ACHN (cell line): ENCODE results near the gene SAG.
"Not testable (repeated sequence)": the region's sequence is repeated elsewhere in the genome, so short reads cannot be mapped to it uniquely, and the experiment has no call there.

Experiments
- DNase-seq: peaks from one replicate; pipeline ENCODE4 v3.0.0-alpha.2; 2015
- in situ Hi-C: cut with HindIII; loops from 2 replicates; pipeline ENCODE4 v1.10.0; 2017; ENCODE audit warnings: low sequenced_read_pairs, low pct_ligation_motif_present, low pct_unique_long_range_greater_than_20kb

SAG gene

DNA sequence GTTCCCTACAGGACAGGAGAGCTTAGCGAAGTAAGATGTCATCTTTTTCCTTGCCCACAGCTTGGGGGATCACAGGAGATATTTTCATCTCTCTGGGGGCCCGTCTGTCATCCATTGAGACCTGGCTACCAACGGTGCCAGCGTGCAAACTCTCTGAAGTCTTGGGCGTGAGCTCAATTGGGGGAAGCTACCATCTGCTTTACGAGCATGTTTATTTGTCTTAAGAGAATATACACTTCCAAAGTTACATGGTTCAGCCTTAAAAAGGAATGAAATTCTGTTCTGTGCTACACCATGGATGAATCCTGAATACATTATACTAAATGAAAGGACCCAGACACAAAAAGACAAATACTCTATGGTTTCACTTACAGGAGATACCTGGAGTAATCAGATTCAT, 13.6 kb downstream of the SAG start:
- in situ Hi-C loops = no loop called here
- no peak for DNase-seq

DNA sequence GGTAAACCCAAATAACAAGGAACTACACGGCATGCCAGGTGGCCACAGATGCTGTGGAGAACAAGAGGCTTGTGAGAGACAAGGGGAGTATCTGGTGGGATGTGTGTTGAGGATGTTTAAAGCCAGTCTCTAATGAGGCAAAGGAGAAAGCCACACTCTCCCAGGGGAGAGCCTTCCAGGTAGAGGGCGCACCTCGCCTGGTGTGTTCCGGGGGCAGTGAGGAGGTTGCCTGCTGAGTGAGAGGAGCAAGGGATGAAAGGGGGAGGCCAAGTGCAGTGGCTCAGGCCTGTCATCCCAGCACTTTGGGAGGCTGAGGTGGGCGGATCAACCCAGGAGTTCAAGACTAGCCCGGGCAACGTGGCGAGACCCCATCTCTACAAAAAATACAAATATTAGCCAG, 16.2 kb downstream of the SAG start:
- DNase-seq = no peak
- in situ Hi-C loops = no loop called here

DNA sequence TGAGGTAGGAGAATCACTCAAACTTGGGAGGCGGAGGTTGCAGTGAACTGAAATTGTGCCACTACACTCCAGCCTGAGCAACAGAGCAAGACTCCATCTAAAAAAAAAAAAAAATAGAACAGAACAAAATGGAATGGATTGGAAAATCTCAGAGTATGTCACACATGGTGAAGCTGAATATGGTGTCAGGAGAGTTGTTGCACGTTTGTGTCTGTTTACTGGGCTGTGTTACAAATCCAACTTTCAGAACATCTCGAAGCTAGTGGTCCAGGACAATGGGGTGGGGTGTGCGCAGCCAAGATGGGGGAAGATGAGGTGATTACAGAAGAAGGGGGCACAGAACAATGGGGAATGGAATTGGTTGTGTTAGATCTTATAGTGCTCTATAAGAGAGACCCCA, 17.6 kb downstream of the SAG start:
- no peak for DNase-seq
- in situ Hi-C loops = no loop called here

GRCh38 chr2:233325814-233326213, 18.2 kb downstream of the SAG start:
- no peak for DNase-seq
- in situ Hi-C loops = no loop called here

DNA sequence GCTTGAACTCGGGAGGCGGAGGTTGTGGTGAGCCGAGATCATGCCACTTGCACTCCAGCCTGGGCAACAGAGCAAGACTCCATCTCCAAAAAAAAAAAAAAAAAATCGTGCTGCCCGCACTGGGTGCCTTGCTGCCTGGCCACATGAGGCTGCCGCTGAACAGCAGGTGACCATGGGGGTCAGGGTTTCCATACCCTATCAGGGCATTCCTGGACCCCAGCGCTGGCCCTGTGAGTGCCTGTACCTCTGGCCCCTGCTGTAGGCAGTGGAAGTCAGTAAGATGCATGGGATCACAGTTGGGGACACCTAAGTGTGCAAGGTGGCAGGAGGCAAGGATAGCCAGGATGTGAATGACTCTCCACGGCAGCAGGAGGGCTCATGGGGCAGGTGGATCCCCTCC, 18.9 kb downstream of the SAG start:
- in situ Hi-C loops = no loop called here
- DNase-seq = no peak

DNA sequence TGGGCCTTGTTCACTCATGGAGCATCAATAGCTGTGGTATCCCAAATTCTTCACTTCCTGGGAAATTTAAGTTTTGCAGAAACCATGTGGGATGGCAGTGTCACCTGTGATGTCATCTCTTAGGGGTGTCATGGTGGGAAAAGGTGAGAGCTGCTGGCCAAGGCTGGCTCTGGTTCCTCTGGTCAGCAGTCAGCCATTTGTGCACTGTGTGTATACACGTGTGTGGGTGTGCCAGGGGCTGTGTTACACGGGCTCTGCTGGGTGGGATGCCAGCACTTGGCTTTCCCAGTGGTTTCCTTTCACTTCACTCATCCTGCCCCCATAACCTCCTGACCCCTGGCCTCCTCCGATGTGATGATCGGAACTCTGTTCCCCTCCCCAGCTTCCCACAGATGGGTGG, 21.3 kb downstream of the SAG start:
- in situ Hi-C loops = no loop called here
- DNase-seq = no peak

- no peak for DNase-seq
- in situ Hi-C loops = no loop called here
These were observed 22.0 kb downstream of the SAG start for GRCh38 chr2:233329489-233330135.

DNA sequence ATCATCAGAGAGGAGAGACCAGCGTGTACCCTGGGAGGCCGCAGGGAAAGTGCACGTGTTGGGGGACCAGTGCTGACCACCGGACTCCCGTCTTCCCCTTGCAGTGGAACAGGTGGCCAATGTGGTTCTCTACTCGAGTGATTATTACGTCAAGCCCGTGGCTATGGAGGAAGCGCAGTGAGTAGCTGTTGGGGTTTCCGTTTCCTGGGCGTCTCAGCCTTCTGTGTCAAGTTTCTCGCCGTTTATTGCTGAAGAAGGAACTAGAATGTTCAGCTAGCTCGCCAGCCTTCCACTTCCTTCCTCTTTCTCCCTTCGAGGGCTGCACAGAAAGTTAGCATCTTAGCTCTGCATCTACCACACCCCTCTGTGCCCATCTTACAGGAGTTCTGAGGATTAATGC, 23.9 kb downstream of the SAG start:
- DNase-seq = no peak
- in situ Hi-C loops = no loop called here

- no peak for DNase-seq
- in situ Hi-C loops = no loop called here
These were observed 24.5 kb downstream of the SAG start for GRCh38 chr2:233332125-233332524.

GRCh38 chr2:233334915-233335314, 27.3 kb downstream of the SAG start:
- DNase-seq = no peak
- in situ Hi-C loops = no loop called here

GRCh38 chr2:233336091-233336490, 28.5 kb downstream of the SAG start:
- DNase-seq, in situ Hi-C loops: not testable (repeated sequence)

DNA sequence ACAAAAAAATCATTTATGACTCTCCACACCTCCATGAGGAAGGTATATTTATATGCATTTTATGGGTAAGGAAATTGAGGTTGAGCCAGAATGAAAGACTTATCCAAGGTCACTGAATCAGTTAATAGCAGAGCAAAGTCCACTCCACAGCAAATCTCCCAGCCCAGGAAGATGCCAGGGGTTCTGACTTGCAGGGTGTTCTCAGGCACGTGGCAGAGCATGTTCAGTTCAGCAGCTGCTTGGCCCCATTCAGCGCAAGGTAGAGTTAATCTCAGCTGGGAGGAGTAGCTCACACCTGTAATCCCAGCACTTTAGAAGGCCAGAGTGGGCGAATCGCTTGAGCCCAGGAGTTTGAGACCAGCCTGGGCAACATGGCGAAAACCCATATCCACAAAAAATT, 28.9 kb downstream of the SAG start:
- no peak for DNase-seq
- in situ Hi-C loops = no loop called here

- DNase-seq = no peak
- in situ Hi-C loops = no loop called here
These were observed 30.4 kb downstream of the SAG start for GRCh38 chr2:233338046-233338445.

DNA sequence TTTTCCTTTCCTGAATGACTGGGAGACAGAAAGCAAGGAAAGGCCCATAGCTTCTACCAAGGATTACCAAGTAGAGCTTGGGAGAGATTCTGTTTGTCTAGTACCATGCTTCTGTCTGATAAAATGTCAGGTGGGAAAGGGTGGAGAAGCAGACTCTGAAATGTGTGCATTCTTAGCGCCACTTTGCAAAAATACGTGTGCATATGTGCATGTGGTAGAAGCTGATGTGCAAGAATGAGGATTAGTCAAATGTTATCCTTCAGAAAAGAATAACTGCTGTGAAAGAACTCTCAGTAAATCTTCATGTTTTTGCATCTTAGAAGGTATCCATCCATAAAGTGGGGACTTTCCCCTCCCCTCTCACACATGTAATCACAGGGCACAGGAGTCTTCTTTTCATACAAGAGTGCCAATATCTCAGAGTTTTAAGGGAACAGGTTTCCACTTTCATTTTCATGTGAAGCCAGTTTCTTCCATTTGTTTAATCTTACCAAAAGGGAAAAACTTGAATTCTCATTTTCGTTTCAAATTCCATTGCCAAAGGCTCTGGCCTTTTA, 31.3 kb downstream of the SAG start:
- in situ Hi-C loops = no loop called here
- DNase-seq = no peak

DNA sequence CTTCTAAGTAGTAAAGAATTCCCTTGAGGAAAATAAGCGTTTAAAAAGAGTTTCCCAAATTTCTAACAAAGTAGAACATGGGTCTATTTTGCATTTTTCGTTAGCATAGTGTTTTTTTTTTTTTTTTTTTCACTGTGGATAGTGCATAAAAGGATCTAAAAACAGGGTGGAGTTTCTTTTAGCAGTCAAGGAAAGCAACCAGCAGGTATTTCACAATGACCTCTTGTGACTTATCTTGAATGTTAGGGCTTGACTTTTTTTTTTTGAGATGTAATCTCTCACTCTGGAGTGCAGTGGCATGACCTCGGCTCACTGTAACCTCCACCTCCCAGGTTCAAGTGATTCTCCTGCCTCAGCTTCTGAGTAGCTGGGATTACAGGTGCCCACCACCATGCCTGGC, 31.8 kb downstream of the SAG start:
- DNase-seq = no peak
- in situ Hi-C loops = no loop called here

DNA sequence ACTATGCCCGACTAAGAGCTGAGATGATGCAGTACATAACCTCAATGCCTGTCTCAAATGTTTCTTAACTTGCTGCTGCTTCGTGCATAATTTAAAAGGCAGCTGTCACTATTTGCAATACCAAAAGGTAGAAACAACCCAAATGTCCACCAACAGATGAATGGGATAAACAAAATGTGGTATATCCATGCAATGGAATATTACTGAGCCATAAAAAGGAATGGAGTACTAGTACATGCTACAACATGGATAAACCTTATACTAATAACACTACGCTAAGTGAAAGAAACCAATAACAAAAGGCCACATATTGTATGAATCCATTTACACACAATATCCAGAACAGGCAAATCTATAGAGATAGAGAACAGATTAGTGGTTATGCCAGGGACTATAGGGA, 33.7 kb downstream of the SAG start:
- DNase-seq = no peak
- in situ Hi-C loops = no loop called here

DNA sequence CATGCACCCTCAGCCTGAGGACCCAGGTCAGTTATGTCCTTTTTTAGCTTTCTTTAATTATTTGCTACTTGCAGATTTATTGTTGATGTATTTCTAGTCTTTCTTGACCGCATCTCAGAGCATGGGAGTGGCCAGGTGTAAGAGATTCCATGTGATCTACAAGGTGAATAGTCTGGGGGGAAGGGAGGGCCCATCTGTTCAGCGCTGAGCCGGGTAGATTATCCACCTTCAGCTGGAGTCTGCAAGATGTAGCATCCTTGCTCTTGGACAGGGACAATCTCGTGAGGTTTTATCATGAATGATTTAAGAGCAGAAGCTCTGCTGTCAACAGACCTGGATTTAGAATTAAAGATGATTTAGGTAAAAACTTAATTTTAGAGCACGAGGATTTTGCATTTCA, 34.7 kb downstream of the SAG start:
- in situ Hi-C loops = no loop called here
- DNase-seq = no peak

DNA sequence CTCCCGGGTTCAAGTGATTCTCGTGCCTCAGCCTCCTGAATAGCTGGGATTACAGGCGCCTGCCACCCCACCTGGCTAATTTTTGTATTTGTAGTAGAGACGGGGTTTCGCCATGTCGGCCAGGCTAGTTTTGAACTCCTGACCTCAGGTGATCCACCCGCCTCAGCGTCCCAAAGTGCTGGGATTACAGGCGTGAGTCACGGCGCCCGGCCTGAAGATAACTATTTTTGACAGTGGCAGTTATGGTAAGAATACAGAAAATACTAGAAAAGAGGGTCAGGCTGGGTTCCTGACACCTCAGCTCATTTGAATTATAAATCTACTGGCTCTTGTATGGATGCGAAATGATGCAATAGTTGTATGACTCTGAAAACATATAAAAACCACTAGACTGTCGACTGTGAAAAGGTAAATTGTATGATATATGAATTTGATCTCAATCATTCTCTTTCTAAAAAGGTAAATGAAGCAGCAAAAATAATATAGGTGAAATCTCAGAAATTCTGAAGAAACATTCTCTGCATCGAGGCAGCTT, 35.6 kb downstream of the SAG start:
- DNase-seq = no peak
- in situ Hi-C loops = no loop called here

DNA sequence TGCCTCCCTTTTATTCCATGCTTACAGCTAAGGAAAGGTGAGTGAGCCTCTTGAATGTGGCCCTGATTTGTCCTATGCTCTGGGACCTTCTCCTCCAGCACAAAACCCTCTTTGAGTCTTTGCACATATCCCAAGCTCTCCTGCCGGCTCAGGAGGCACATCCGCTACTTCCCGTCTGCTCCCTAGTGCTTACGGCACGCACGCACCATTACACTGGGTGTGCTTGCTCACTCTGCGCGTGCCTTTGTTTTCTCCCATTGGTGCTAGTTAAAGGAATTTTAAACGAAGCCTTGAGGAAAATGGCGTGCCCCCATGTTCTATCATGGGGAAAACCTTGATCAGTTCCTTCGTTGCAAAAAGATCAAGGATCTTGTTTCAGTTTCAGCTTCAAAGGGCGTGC, 38.8 kb downstream of the SAG start:
- in situ Hi-C loops = no loop called here
- no peak for DNase-seq

- DNase-seq = no peak
- in situ Hi-C loops = no loop called here
These were observed 39.3 kb downstream of the SAG start for GRCh38 chr2:233346930-233347329.
